Esophagus muscularis mucosa (tissue), 4 donors: ENCODE data around the gene MICALL1. TPM values are rescaled to one million over a fixed set of nuclear protein-coding genes. Genes with fewer than 3 reads are reported as not detected.

ENCODE experiments used
- DNase-seq: peaks from one replicate; pipeline ENCODE4 v3.0.0-alpha.2; 2017; ENCODE audit errors: extremely low spot score
- H3K27ac ChIP-seq, 4 donors: fragments of 200-600 bp; sonication (generic); replicated peaks in 1 of 4; 1 replicate in 3 of 4; 2 replicates in 1 of 4; pipeline ENCODE4 v1.5.1; 2016 to 2019; ENCODE audit warnings: mild to moderate bottlenecking in 1 of 4
- H3K27me3 ChIP-seq, 4 donors: fragments of 200-600 bp; sonication (generic); one replicate each; pipeline versions ENCODE4 v1.5.1 to v1.6.0; 2016 to 2019
- H3K36me3 ChIP-seq, 4 donors: fragments of 200-600 bp; sonication (generic); one replicate each; pipeline ENCODE4 v1.5.1; 2016 to 2019
- H3K4me1 ChIP-seq, 4 donors: fragments of 200-600 bp; sonication (generic); one replicate each; pipeline ENCODE4 v1.5.1; 2016 to 2019
- H3K4me3 ChIP-seq, 4 donors: fragments of 200-600 bp; sonication (generic); 1 replicate in 2 of 4; 2 replicates in 2 of 4; pipeline ENCODE4 v1.5.1; 2016 to 2019; ENCODE audit warnings: mild to moderate bottlenecking in 4 of 4, moderate library complexity in 1 of 4
- H3K9me3 ChIP-seq, 4 donors: fragments of 200-600 bp; sonication (generic); 1 replicate in 3 of 4; 2 replicates in 1 of 4; pipeline ENCODE4 v1.5.1; 2016 to 2019
- EP300 ChIP-seq: sonication (generic); formaldehyde crosslinking; IDR thresholded peaks from one replicate; pipeline ENCODE4 v1.6.1; 2017; ENCODE audit warnings: antibody characterized with exemption
- POLR2A ChIP-seq: fragments of 450-650 bp; IDR thresholded peaks from one replicate; pipeline ENCODE4 v1.6.1; 2017; ENCODE audit warnings: antibody characterized with exemption, moderate library complexity, mild to moderate bottlenecking, low read depth
- POLR2AphosphoS5 ChIP-seq, 2 donors: sonication (generic); formaldehyde crosslinking; IDR thresholded peaks; one replicate each; pipeline ENCODE4 v1.6.1; 2017; ENCODE audit warnings: antibody characterized with exemption in 2 of 2
- WGBS: methylation state at CpG from one replicate; pipeline ENCODE4 v1.1.5; 2018; 5-methylcytosine and 5-hydroxymethylcytosine counted together
- intact Hi-C: fragments of 100-400 bp; cut with DNase I; formaldehyde crosslinking; loops from one replicate; pipeline ENCODE4 v1.15.1; 2023
- total RNA-seq, 4 donors: library from RNA; depleted of rRNA; stranded (reverse); fragments of >200 nt; gene quantifications; one replicate each; pipeline versions ENCODE4 v1.1.0 to v1.2.1, GENCODE V29; 2016
- TF ChIP-seq, protein P1 (sequence below), 3 experiments: fragments of 200-600 bp in 2 of 3; fragments of 450-650 bp in 1 of 3; sonication (generic) in 2 of 3; IDR thresholded peaks; one replicate each; pipeline ENCODE4 v1.5.1; 2017 to 2019; ENCODE audit warnings: antibody characterized with exemption in 3 of 3, mild to moderate bottlenecking in 2 of 3, moderate library complexity in 1 of 3

MICALL1 gene
- total RNA-seq, 4 donors from 2014 or later: 51.2 to 136 (median 71.2) TPM

DNA sequence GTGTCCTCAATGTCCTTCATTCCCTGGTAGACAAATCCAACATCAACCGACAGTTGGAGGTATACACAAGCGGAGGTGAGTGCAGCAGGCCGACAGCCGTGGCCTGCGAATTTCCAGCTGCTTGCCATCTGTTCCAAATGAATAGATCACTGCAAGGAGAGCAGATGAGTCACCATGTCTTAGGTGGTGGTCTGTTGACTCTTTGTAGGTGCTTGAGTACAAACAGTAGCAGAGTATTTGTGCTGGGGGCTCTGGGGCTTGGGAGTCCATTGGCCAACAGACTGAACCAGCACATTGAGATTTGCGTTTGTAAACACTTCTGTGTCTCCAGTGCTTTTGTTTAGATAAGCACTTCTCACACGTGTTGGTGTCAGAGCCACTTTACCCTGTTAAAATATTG, 35.8 kb upstream of the MICALL1 start:
- TF ChIP-seq POLR2A (no peak), POLR2AphosphoS5 (IDR thresholded peaks at IDR 0.05) (no peak), EP300 (no peak)
- TF ChIP-seq, protein P1, sequence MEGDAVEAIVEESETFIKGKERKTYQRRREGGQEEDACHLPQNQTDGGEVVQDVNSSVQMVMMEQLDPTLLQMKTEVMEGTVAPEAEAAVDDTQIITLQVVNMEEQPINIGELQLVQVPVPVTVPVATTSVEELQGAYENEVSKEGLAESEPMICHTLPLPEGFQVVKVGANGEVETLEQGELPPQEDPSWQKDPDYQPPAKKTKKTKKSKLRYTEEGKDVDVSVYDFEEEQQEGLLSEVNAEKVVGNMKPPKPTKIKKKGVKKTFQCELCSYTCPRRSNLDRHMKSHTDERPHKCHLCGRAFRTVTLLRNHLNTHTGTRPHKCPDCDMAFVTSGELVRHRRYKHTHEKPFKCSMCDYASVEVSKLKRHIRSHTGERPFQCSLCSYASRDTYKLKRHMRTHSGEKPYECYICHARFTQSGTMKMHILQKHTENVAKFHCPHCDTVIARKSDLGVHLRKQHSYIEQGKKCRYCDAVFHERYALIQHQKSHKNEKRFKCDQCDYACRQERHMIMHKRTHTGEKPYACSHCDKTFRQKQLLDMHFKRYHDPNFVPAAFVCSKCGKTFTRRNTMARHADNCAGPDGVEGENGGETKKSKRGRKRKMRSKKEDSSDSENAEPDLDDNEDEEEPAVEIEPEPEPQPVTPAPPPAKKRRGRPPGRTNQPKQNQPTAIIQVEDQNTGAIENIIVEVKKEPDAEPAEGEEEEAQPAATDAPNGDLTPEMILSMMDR (IDR thresholded peaks at IDR 0.05): no peak
- no peak for DNase-seq
- H3K27ac ChIP-seq: no peak overlapping the region
- WGBS: 64% methylated on average over 7 of the region's 7 CpGs
- H3K9me3 ChIP-seq: no peaks in the 10 kb centered on the region
- intact Hi-C loops: no loop called here
- H3K27me3 ChIP-seq: no peaks in the 10 kb centered on the region
- no peaks in the 10 kb centered on the region for H3K4me1 ChIP-seq
- H3K36me3 ChIP-seq: peaks cover 62 to 100% (median 93%) of the 10 kb centered on the region in 4 donors
- no peak overlapping the region for H3K4me3 ChIP-seq

DNA sequence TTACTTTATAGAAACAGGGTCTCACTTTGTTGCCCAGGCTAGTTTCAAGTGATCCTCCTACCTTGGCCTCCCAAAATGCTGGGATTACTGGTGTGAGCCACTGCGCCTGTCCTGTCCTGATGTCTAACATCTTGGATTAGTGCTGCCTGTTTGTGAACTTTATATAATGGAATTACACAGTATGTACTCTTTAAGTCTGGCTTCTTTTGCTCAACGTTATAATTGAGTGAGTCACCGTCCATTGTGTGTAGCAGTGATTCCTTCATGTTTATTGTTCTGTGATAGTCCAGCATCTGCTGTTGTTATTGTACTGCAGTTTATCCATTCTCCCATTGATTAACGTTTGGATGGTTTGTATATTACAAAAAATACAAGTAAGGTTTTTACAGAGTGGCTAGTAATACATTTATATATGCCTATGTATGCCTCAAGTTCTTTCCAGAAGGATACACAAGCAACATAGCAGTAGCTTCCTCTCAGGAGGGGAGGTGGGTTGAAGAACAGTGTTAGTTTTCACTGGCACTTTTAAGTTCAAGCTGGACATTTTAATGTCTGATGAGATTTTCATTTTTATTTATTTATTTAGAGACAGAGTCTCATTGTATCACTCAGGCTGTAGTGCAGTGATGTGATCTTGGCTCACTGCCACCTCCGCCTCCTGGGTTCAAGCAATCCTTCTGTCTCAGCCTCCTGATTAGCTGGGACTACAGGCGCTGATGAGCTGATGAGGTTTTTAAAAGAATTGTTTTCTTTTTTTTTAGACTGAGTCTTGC, 25.2 kb upstream of the MICALL1 start:
- Histone ChIP-seq H3K27ac (peak overlapping the region; percentile 5 to 53 (median 40)), H3K4me3 (no peak overlapping the region), H3K9me3 (no peaks in the 10 kb centered on the region), H3K4me1 (peaks cover 0 to 54% (median 38%) of the 10 kb centered on the region in 4 donors), H3K36me3 (peaks cover 27 to 86% (median 76%) of the 10 kb centered on the region in 4 donors), H3K27me3 (no peaks in the 10 kb centered on the region)
- TF ChIP-seq, protein P1 (IDR thresholded peaks at IDR 0.05): no peak
- TF ChIP-seq POLR2A: no peak
- TF ChIP-seq EP300: no peak
- TF ChIP-seq POLR2AphosphoS5 (IDR thresholded peaks at IDR 0.05): no peak
- DNase-seq: no peak
- WGBS: 58% methylated on average over 6 of the region's 6 CpGs
- intact Hi-C loops: no loop called here

DNA sequence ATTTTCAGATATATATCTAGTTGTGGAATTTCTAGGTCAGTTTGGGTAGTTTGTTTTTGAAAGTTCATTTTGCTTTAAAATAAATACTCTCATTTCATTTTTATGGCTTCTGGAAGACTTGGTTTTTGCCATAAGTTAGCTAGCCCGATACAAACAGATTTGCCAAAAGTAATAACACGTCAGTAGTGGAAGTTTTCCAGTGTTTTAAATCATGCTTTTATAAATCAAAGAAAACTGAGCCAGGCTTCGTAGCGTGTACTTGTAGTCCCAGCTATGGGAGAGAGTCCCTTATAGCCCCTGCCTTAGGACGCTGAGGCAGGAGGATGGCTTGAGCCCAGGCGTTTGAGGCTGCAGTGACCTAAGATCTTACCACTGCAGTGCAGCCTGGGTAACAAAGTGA, 21.7 kb upstream of the MICALL1 start:
- 40% methylated on average over 6 of the region's 6 CpGs for WGBS
- Histone ChIP-seq H3K4me3 (no peak overlapping the region), H3K9me3 (no peaks in the 10 kb centered on the region), H3K27ac (peak overlapping the region; percentile 70 to 82 (median 79)), H3K36me3 (peaks cover 23 to 86% (median 63%) of the 10 kb centered on the region in 4 donors), H3K27me3 (no peaks in the 10 kb centered on the region), H3K4me1 (peaks cover 14 to 66% (median 54%) of the 10 kb centered on the region in 4 donors)
- intact Hi-C loops: no loop called here
- no peak for TF ChIP-seq POLR2AphosphoS5 (IDR thresholded peaks at IDR 0.05)
- no peak for TF ChIP-seq POLR2A
- TF ChIP-seq EP300: no peak
- TF ChIP-seq, protein P1 (IDR thresholded peaks at IDR 0.05): no peak
- DNase-seq: no peak

DNA sequence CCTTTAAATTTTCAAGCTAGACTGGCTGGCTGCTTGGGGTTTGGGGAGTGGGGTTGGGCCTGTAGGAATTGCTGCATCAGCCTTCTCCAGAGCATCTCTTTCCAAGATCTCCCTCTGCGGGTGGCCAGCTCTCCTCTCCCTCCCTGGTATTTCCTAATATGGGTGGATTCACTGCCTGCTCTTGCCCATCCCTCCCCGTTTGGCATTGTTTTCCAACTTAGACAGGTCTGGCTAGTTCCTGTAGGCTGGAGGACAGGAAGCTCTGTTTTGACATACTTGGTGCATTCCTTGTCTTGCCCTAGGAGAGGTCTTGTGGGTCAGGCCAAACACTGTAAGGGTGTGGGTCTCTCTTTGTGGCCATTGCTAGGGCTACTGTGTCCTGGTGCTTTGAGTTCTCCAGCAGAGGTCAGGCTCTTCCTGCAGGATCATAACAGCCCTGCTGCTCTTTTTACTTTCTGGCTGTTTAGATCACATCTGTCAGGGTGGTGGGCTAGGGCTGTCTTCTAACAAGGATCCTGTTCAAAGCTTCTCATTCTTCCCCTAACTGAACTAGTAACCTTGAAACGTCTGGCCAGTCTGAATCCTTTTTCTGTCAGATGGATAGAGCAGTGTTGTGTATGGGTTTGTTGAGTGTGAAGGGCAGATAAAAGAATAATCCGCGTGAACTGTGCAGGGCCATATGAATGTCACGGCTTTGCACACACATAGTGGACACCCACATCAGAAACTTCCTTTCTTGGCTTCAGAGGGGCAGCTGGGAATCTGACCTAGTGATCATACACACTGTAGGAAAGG, 18.3 kb upstream of the MICALL1 start:
- Histone ChIP-seq H3K36me3 (peaks cover 21 to 72% (median 45%) of the 10 kb centered on the region in 4 donors), H3K27ac (peak overlapping the region; percentile 70 to 82 (median 79)), H3K4me3 (no peak overlapping the region), H3K9me3 (no peaks in the 10 kb centered on the region), H3K27me3 (no peaks in the 10 kb centered on the region), H3K4me1 (peaks cover 14 to 74% (median 68%) of the 10 kb centered on the region in 4 donors)
- no peak for DNase-seq
- TF ChIP-seq POLR2A (no peak), EP300 (no peak), POLR2AphosphoS5 (IDR thresholded peaks at IDR 0.05) (peak; percentile 63 to 68)
- TF ChIP-seq, protein P1 (IDR thresholded peaks at IDR 0.05): peak; percentile 67 to 79 (median 72)
- 36% methylated on average over 6 of the region's 6 CpGs for WGBS
- intact Hi-C loops: loop anchor here (5.0 kb wide), 1 partner anchor 45 kb away; no protein-coding TSS in a partner anchor
